DOHH2 (cell line): ENCODE results near the gene TMEM151B.
A peak's percentile ranks its signal among the peaks of the same experiment; 100 is the strongest.

Experiments
- H3F3A ChIP-seq: fragments of 200-600 bp; sonication (generic), shearing (Covaris generic); 2 replicates; pipeline ENCODE4 v1.6.0; 2016; ENCODE audit warnings: antibody characterized with exemption, mild to moderate bottlenecking; ENCODE audit not compliant: control insufficient read depth, insufficient read depth
- H3K27ac ChIP-seq: fragments of 200-600 bp; sonication (generic); 2 replicates; pipeline ENCODE4 v1.5.1; 2014; ENCODE audit warnings: low read depth, mild to moderate bottlenecking, low read length, moderate library complexity
- H3K27me3 ChIP-seq: fragments of 200-600 bp; sonication (generic); 2 replicates; pipeline ENCODE4 v1.6.1; 2014; ENCODE audit warnings: mild to moderate bottlenecking, low read length, mixed read lengths; ENCODE audit not compliant: control insufficient read depth
- H3K36me3 ChIP-seq: fragments of 200-600 bp; sonication (generic); 2 replicates; pipeline ENCODE4 v1.6.1; 2014; ENCODE audit warnings: mild to moderate bottlenecking, low read length, moderate library complexity, mixed read lengths; ENCODE audit not compliant: control insufficient read depth
- H3K4me1 ChIP-seq: fragments of 200-600 bp; sonication (generic); 2 replicates; pipeline ENCODE4 v1.6.1; 2014; ENCODE audit warnings: mild to moderate bottlenecking, low read length, mixed read lengths; ENCODE audit not compliant: control insufficient read depth
- H3K4me2 ChIP-seq: fragments of 200-600 bp; sonication (generic); 2 replicates; pipeline ENCODE4 v1.6.0; 2014; ENCODE audit warnings: mild to moderate bottlenecking, low read length, moderate library complexity
- H3K4me3 ChIP-seq: fragments of 200-600 bp; sonication (generic); 2 replicates; pipeline ENCODE4 v1.5.1; 2014; ENCODE audit warnings: mild to moderate bottlenecking, low read length, mixed read lengths
- H3K79me2 ChIP-seq: fragments of 200-600 bp; sonication (generic); 2 replicates; pipeline ENCODE4 v1.6.1; 2014; ENCODE audit warnings: mild to moderate bottlenecking, low read length, mixed read lengths; ENCODE audit not compliant: control insufficient read depth
- H3K9me2 ChIP-seq: fragments of 200-600 bp; sonication (generic); replicated peaks from 2 replicates; pipeline ENCODE4 v1.6.1; 2014; ENCODE audit warnings: mild to moderate bottlenecking, low read length, mixed read lengths; ENCODE audit not compliant: control insufficient read depth
- H3K9me3 ChIP-seq: fragments of 200-600 bp; sonication (generic); 2 replicates; pipeline ENCODE4 v1.6.1; 2014; ENCODE audit warnings: antibody characterized with exemption, low read length, mixed read lengths; ENCODE audit not compliant: control insufficient read depth, insufficient read depth
- H4K20me1 ChIP-seq: fragments of 200-600 bp; sonication (generic); 2 replicates; pipeline ENCODE4 v1.6.0; 2014; ENCODE audit warnings: low read depth, mild to moderate bottlenecking, antibody characterized with exemption, low read length, moderate library complexity; ENCODE audit not compliant: control insufficient read depth, insufficient read depth
- EZH2phosphoT487 ChIP-seq: fragments of 200-600 bp; sonication (generic); IDR thresholded peaks from 2 replicates; pipeline ENCODE4 v1.6.1; 2017; ENCODE audit warnings: borderline replicate concordance, mild to moderate bottlenecking, antibody characterized with exemption, low read length, moderate library complexity, mixed read lengths
- TF ChIP-seq, protein P1 (sequence below): fragments of 200-600 bp; sonication (generic); IDR thresholded peaks from one replicate; pipeline ENCODE4 v1.5.1; 2014; ENCODE audit warnings: antibody characterized with exemption, mild to moderate bottlenecking, low read depth, low read length; ENCODE audit not compliant: poor library complexity, severe bottlenecking

The TMEM151B gene

DNA sequence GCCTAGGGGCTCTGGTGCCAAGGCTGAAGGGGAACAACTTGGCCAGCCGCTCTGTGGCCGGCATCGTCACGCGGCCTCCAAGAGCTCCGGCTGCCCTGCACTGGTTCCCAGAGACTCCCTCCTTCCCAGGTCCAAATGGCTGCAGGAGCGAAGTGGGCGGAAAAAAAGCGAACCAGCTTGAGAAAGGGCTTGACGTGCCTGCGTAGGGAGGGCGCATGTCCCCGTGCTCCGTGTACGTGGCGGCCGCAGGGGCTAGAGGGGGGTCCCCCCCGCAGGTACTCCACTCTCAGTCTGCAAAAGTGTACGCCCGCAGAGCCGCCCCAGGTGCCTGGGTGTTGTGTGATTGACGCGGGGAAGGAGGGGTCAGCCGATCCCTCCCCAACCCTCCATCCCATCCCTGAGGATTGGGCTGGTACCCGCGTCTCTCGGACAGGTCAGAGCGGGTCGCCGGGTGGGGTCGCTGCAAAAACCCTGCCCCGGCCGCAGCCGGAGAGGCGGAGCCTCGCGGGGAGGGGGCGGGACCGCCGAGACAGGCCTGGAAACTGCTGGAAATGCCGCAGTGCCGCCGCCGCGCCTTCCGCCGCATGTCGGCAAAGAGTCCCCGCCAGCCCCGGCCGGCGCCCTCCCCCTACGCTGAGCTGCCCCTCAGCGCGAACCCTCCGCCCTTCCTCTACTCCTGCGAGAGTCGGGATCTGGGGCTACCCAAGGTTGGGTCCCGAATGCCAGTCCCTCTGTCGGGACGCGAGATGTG, 24.2 kb upstream of the TMEM151B start:
- Histone ChIP-seq H3K9me3 (no peaks in the 10 kb centered on the region), H3K36me3 (peaks cover 42% of the 10 kb centered on the region), H3K9me2 (no peaks in the 10 kb centered on the region), H3K27me3 (no peaks in the 10 kb centered on the region), H3K27ac (peak overlapping the region; percentile 83), H4K20me1 (peaks cover 34% of the 10 kb centered on the region), H3K4me1 (peaks cover 32% of the 10 kb centered on the region), H3K4me3 (peak overlapping the region; percentile 83), H3F3A (peaks cover 44% of the 10 kb centered on the region), H3K4me2 (peak overlapping the region; percentile 80), H3K79me2 (peaks cover 45% of the 10 kb centered on the region)
- TF ChIP-seq, protein P1, sequence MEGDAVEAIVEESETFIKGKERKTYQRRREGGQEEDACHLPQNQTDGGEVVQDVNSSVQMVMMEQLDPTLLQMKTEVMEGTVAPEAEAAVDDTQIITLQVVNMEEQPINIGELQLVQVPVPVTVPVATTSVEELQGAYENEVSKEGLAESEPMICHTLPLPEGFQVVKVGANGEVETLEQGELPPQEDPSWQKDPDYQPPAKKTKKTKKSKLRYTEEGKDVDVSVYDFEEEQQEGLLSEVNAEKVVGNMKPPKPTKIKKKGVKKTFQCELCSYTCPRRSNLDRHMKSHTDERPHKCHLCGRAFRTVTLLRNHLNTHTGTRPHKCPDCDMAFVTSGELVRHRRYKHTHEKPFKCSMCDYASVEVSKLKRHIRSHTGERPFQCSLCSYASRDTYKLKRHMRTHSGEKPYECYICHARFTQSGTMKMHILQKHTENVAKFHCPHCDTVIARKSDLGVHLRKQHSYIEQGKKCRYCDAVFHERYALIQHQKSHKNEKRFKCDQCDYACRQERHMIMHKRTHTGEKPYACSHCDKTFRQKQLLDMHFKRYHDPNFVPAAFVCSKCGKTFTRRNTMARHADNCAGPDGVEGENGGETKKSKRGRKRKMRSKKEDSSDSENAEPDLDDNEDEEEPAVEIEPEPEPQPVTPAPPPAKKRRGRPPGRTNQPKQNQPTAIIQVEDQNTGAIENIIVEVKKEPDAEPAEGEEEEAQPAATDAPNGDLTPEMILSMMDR = peak; percentile 78
- no peak for TF ChIP-seq EZH2phosphoT487

DNA sequence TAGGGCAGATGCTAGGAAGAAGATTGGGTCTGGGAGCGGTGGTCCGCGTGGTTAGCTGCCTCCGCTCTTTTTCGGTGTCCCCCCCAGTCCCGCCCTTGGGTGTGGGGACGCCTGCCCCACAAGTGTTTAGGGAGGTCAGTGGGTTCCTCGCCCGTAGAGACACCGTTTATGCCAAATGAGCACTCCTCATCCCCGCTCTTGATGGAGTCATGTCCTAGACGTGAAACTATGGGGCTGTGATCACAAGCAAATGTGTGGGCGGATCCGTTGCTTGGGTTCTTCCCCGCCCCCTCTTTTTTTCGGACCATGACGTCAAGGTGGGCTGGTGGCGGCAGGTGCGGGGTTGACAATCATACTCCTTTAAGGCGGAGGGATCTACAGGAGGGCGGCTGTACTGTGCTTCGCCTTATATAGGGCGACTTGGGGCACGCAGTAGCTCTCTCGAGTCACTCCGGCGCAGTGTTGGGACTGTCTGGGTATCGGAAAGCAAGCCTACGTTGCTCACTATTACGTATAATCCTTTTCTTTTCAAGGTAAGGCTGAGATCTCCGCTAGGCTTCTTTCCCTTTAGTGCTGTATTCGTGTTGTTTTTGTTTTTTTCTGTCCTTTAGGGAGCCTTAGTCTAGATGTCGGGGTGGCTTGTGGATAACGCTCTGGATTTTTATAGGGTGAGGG, 23.4 kb upstream of the TMEM151B start, which contains the start of gene HSP90AB1:
HSP90AB1 (plus strand) TSS at position 439 of the 675 bp plus-strand sequence. CDS start 1,529 bp downstream, outside the sequence.
- peaks cover 51% of the 10 kb centered on the region for H3F3A ChIP-seq
- no peaks in the 10 kb centered on the region for H3K9me2 ChIP-seq

DNA sequence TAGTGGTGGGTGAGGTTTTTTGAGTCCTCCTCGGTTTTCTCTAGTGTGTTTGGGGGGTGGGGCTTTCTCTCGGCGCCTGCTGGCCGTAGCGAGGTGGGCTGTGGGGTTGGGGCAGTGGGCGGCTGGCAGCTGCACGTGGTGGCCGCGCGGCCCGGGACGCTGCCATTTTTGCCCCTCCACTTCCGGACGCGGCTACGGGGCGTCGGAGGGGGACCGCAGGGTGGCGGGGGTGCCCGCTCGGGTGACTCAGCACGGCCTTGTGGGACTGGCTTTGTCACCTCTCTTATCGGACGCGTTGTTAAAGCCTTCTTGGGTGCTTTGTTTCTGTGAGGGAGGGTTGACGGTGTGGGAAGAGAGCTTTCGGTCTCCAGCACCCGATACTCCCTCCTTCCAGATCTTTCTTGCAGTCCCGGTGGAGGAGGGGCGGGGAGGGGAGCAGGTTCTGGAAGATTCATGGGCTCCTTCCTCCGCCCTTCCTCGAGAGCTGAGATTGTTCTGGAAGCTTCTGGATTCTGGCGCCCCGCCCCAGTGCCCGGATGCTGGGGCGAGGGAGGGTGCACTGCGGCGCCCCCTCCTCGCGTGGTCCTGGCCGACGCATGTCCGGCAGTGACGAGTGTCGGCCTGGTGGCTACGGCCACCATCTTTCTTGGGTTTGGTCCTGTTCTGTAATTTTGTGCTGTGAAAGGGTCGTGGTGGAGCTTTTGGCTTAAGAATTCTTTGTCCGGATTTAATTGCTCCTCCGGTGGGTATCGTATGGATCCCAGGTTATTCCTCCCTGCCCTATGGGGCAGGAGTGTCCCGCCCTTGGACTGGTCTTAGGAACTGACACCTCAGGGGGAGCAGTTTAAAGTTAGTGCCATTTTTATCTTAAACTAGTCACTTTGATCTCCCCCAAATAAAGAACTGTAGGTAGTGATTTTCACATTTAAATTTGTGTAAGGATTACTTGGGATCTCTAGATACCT, 22.6 kb upstream of the TMEM151B start:
- Histone ChIP-seq H3F3A (peaks cover 55% of the 10 kb centered on the region), H3K27ac (peak overlapping the region; percentile 83), H3K4me1 (peaks cover 32% of the 10 kb centered on the region), H4K20me1 (peaks cover 34% of the 10 kb centered on the region), H3K79me2 (peaks cover 45% of the 10 kb centered on the region), H3K4me2 (peak overlapping the region; percentile 74), H3K36me3 (peaks cover 57% of the 10 kb centered on the region), H3K9me2 (no peaks in the 10 kb centered on the region), H3K9me3 (no peaks in the 10 kb centered on the region), H3K4me3 (peak overlapping the region; percentile 83), H3K27me3 (no peaks in the 10 kb centered on the region)
- no peak for TF ChIP-seq EZH2phosphoT487
- TF ChIP-seq, protein P1 = no peak

More for the DNA sequence above, 23.4 kb upstream of the TMEM151B start, which contains the start of gene HSP90AB1:
- Histone ChIP-seq H3K4me2 (peak within 1 kb of the TSS; percentile 80), H4K20me1 (peaks cover 34% of the 10 kb centered on the region), H3K27me3 (no peaks in the 10 kb centered on the region), H3K4me3 (peak within 1 kb of the TSS; percentile 83), H3K79me2 (peaks cover 45% of the 10 kb centered on the region), H3K9me3 (no peaks in the 10 kb centered on the region), H3K4me1 (peaks cover 32% of the 10 kb centered on the region), H3K36me3 (peaks cover 49% of the 10 kb centered on the region), H3K27ac (peak within 1 kb of the TSS; percentile 83)
- no peak for TF ChIP-seq EZH2phosphoT487
- TF ChIP-seq, protein P1 = no peak
